EL (cell line): ENCODE measurements around the gene USP22.

Experiments used
- DNase-seq: peaks from one replicate; pipeline ENCODE4 v3.0.0-alpha.2; 2016

USP22 gene

DNA sequence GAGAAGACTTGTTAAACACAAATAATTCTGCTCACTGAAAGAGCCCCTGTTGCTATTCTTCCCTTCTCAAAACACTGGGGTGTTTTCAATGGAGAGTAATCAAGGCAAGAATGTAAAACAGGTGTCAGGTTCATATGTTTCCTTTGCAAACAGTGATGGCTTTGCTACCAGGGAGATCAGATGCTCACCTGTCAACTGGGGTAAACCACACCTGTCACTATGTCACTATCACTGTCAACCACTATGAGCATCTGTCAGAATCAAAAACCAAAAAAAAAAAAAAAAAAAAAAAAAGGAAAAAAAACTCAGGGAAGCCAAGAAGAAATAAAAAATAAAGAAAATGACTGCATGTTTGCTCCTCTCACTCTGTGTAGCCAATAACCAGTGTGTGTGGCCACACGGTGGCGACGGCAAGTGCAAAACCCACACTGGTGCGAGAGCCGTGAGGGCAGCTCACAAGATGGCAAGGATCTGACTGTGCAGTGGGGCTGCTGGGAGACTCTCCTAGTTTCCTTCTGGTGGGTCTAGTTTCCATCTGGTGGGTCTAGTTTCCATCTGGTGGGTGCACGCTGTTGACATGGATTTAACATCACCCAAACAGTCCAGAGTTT is 22.7 kb downstream of the USP22 start:
- no peak for DNase-seq

DNA sequence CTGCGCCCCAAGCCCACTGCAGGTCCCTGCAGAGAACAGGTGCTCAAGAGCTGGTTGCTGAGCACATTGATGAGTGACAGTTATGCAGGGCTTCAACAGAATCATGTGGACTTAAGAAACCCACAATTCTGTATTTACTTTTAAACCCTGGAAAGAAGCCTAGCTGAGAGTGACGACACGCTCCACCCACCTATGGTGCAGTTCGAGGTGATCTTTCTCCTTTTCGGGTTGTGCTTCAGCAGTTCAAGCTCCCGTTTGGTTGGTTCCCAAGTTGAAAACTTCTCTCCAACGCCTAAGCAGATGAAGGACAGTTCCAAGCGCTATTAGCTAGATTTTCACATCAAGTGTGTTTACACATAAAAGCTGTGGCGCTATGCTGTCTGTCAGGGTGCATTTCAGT is 23.9 kb downstream of the USP22 start:
- no peak for DNase-seq

- DNase-seq = no peak
These were observed 24.9 kb downstream of the USP22 start for GRCh38 chr17:21017861-21018260.

GRCh38 chr17:21017256-21017655 is 25.6 kb downstream of the USP22 start:
- DNase-seq = no peak

DNA sequence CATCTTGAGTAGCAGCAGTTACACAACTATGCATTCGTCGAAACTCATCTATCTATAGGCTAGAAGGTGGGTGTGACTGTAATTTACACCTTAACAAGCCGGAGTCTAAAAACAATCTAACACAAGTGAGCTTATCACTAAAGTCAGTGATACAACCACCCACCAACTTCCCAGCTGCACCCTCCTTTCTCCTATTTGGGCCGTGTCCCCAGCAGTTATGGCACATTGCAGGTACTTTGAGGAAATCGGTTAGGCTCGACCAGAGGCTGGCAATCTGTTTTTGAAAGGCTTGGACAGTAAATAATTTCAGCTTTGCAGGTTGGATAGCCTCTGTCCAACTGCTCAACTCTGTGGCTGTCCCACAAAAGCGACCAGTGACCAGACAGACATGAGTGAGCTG is 26.0 kb downstream of the USP22 start:
- no peak for DNase-seq

- DNase-seq = no peak
These were observed 27.2 kb downstream of the USP22 start for GRCh38 chr17:21015564-21015963.

- no peak for DNase-seq
These were observed 28.3 kb downstream of the USP22 start for GRCh38 chr17:21014498-21014897.

DNA sequence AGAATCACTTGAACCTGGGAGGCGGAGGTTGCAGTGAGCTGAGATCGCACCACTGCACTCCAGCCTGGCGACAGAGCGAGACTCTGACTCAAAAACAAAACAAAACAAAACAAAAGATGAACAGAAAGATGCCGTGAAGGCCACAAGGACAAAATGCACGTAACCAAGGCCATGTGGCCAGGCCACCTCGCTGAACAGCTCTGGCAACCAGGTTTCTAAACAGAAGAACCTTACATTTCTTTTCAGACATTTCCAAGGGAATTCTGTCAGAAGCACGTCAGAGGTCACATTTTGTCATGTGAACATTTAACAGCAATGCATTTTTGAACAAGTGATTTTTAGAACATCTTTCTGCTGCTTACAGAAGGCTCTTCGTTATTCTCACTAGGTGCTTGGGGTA is 28.8 kb downstream of the USP22 start:
- DNase-seq = no peak

DNA sequence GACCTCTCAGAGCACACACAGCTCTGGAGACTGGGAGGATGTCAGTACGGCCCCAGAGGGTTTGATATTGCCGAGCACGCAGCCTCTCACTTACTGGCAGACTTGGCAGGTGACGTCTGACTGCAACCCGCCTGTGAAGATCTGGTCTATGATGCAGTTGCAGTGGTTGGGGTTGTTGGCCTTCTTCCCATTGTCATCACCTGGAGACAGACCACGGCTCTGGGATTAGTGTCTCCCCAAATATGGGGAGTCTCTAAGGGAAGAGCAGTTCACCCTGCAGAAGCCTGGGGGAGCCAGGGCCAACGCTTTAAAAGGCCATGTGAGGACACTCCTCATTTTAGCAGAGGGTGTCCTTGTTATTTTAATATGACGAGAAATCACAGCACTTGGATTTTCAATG is 30.1 kb downstream of the USP22 start:
- no peak for DNase-seq

DNA sequence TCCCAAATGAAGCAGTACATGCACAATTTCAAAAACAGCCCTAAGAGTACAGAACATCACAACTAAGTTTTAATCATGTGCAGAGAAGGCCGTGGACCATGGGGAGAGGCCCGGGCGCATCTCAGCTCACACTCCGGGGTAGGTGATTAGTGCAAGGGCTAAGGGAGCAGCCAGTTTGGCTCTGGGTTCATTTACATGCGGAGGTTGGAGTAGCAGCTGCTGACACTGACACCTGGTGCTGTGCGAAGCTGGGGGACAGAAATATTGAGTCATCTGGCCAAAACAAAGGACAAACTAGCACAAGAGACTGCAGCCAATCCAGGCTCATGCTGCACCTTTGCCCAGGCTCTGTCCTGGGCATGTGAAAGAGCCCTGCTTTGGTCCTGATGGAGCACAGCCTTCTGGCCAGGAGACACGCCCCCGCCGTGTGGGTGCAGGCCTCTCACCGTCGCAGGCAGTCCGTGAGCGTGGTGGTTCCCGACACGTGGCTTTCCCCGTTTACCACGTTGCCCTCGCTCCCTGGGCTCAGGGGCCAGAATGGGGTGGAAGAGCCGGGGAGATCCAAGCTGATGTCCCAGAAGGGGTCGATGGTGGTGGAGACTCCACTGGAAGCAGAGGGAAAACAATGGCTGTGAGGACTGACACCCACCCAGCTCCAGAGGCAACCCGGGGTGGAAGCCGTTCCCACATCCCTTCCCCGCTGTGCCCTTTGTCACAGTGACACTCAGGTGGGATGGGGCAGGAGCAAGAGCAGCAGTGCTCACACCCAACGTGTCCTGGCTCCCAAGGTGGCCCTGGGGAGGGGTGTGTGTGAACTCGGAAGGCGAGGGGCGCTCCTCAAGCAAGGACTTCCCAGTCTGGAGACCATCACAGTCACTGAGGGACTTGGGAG is 31.9 kb downstream of the USP22 start:
- no peak for DNase-seq

GRCh38 chr17:21008992-21009671 is 33.7 kb downstream of the USP22 start:
- no peak for DNase-seq

DNA sequence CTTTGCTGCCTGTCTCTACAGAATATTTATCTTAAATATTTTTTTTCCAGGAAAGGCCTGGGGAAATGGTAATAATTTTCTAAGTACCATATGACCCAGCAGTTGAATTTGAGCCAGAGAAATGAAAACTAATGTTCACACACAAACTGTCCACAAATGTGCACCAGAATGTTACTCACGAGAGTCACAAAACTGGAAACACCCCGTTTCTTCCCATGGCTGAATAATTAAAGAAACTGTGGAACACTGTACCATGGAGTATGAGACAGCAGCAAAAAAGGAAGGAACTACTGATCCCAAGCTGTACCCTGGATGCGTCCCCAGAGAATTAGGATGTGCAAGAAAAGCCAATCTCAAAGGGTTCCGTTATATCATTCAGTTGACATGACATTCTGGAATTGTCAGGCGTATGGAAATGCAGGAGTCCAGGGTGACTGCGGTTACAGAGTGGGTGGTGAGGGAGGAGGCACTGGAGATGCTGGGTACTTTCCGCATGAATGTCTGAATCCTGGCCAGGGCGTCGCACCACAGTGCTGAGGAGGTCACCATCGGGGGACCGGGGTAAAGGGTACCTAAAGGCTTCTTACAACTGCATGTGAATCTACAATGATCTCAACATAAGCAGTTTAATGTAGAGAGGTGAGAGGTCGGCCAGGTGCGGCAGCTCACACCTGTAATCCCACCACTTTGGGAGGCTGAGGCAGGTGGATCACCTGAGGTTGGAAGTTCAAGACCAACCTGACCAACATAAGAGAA is 34.5 kb downstream of the USP22 start:
- DNase-seq = no peak

GRCh38 chr17:21007646-21008045 is 35.2 kb downstream of the USP22 start:
- no peak for DNase-seq

- DNase-seq = no peak
These were observed 37.0 kb downstream of the USP22 start for GRCh38 chr17:21005803-21006202.

GRCh38 chr17:21005367-21005766 is 37.4 kb downstream of the USP22 start:
- no peak for DNase-seq

GRCh38 chr17:21004016-21004930 is 38.5 kb downstream of the USP22 start:
- DNase-seq = no peak

GRCh38 chr17:21003007-21003621 is 39.7 kb downstream of the USP22 start:
- DNase-seq = no peak

- no peak for DNase-seq
These were observed 40.4 kb downstream of the USP22 start for GRCh38 chr17:21002309-21003006.

DNA sequence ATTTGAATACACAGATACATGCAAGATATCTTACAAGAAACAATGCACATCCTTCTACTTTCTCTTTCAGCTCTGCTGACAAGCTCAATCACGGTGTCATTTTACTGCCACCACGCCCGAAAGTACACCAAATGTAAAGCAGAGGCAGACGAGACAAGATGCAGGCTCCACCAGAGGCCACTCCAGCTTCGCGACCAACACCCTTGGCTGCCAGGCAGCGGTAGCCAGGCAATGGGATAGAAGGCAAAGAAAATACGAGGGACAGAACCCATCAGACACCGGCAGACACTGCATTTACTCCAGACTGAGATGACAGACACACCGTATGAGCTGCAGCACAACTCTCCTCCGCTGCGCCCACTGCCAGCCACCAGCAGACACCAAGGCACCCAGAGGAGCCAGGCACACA is 41.0 kb downstream of the USP22 start:
- no peak for DNase-seq

- DNase-seq = no peak
These were observed 41.5 kb downstream of the USP22 start for GRCh38 chr17:21001111-21001812.
